GM12878 (cell line): Measurements from ENCODE around the gene LRRIQ1. TPM values are rescaled to one million over a fixed set of nuclear protein-coding genes. Genes with fewer than 3 reads are reported as not detected.

Experiments
- ATAC-seq: fragments of 200-7000 bp; cut with Tn5 transposase; 3 replicates; pipeline ENCODE4 v1.9.1; 2020; ENCODE audit warnings: mild to moderate bottlenecking, moderate library complexity
- BruUV-seq: library from RNA; stranded (reverse); fragments of 400-500 nt; replicated peaks from 2 replicates; lab custom pipeline; 2021; lab: Mats Ljungman, UMichigan
- CTCF ChIA-PET: fragments of 300-600 bp; sonication (Branson Sonifier 250); formaldehyde crosslinking; extraction: SDS; loops from one replicate; lab custom pipeline; 2021; ENCODE audit warnings: inconsistent platforms; lab: Yijun Ruan, JAX
- POLR2A ChIA-PET: fragments of 350-600 bp; formaldehyde crosslinking; extraction: SDS; loops from one replicate; lab custom pipeline; 2021; ENCODE audit warnings: inconsistent platforms; lab: Charles Lee
- RAD21 ChIA-PET: fragments of 300-600 bp; sonication (Branson Sonifier 250); formaldehyde crosslinking; loops from one replicate; lab custom pipeline; 2023; ENCODE audit warnings: antibody characterized with exemption; ENCODE audit not compliant: unreplicated experiment; lab: Charles Lee
- SMC1A ChIA-PET: fragments of 300-600 bp; sonication (Branson Sonifier 250); formaldehyde crosslinking; loops from one replicate; lab custom pipeline; 2023; ENCODE audit not compliant: unreplicated experiment, uncharacterized antibody; lab: Charles Lee
- DNase-seq: peaks from one replicate; pipeline ENCODE4 v3.0.0-alpha.2; 2011; ENCODE audit warnings: low read depth, low spot score
- FAIRE-seq: peaks from 3 replicates; lab custom pipeline; 2011; peaks lifted over from hg19 to GRCh38; lab: Jason Lieb, UNC
- H2AFZ ChIP-seq: 2 replicates; pipeline ENCODE4 v1.6.0; 2011; ENCODE audit warnings: low read depth, low read length, control low read depth; ENCODE audit not compliant: control insufficient read depth
- H3K27ac ChIP-seq: 2 replicates; pipeline ENCODE4 v1.5.1; 2011; ENCODE audit warnings: control low read depth; ENCODE audit not compliant: control insufficient read depth, insufficient read depth
- H3K27me3 ChIP-seq, 2 experiments: replicated peaks in 1 of 2; 2 replicates each; pipeline versions ENCODE4 v1.6.0 to v1.6.1; 2011; ENCODE audit warnings: low read length in 1 of 2; ENCODE audit not compliant: control insufficient read depth in 2 of 2, insufficient read depth in 2 of 2
- H3K36me3 ChIP-seq, 2 experiments: 2 replicates each; pipeline ENCODE4 v1.5.1; 2011; ENCODE audit warnings: low read length in 1 of 2; ENCODE audit not compliant: control insufficient read depth in 2 of 2, insufficient read depth in 2 of 2
- H3K4me1 ChIP-seq: 2 replicates; pipeline ENCODE4 v1.6.1; 2011; ENCODE audit warnings: mild to moderate bottlenecking, low read length, moderate library complexity, mixed read lengths; ENCODE audit not compliant: control insufficient read depth, insufficient read depth
- H3K4me2 ChIP-seq: 2 replicates; pipeline ENCODE4 v1.6.0; 2011; ENCODE audit warnings: control low read depth; ENCODE audit not compliant: control insufficient read depth, insufficient read depth
- H3K4me3 ChIP-seq: fragments of 200-600 bp; sonication (generic); 2 replicates; pipeline ENCODE4 v1.5.1; 2016
- H3K79me2 ChIP-seq: 2 replicates; pipeline ENCODE4 v1.6.0; 2011; ENCODE audit warnings: low read length; ENCODE audit not compliant: control insufficient read depth, insufficient read depth
- H3K9ac ChIP-seq: 2 replicates; pipeline ENCODE4 v1.8.0; 2011; ENCODE audit warnings: low read length, control low read depth, mixed read lengths; ENCODE audit not compliant: control insufficient read depth, insufficient read depth
- H3K9me3 ChIP-seq: replicated peaks from 3 replicates; pipeline ENCODE4 v1.5.1; 2011; ENCODE audit warnings: mild to moderate bottlenecking, low read length; ENCODE audit not compliant: control insufficient read depth, insufficient read depth
- H4K20me1 ChIP-seq: 2 replicates; pipeline ENCODE4 v1.6.0; 2011; ENCODE audit not compliant: control insufficient read depth, insufficient read depth
- CEBPZ ChIP-seq: fragments of 150-350 bp; IDR thresholded peaks from 2 replicates; pipeline ENCODE4 v1.6.1; 2016; ENCODE audit warnings: low read depth, low read length
- PKNOX1 ChIP-seq: fragments of 450-650 bp; IDR thresholded peaks from 2 replicates; pipeline ENCODE4 v1.6.1; 2016; ENCODE audit warnings: mild to moderate bottlenecking
- RELA ChIP-seq: fragments of 450-650 bp; IDR thresholded peaks from 2 replicates; pipeline ENCODE4 v1.8.0; 2014; ENCODE audit warnings: borderline replicate concordance; ENCODE audit not compliant: partially characterized antibody
- SIX5 ChIP-seq: IDR thresholded peaks from 2 replicates; pipeline ENCODE4 v1.6.1; 2011; ENCODE audit warnings: mild to moderate bottlenecking, low read depth, low read length, moderate library complexity; ENCODE audit not compliant: severe bottlenecking
- STAT3 ChIP-seq: IDR thresholded peaks from 2 replicates; pipeline ENCODE4 v1.6.1; 2011; ENCODE audit warnings: low read depth, low read length, improper control_type of control experiment
- TCF12 ChIP-seq: IDR thresholded peaks from 2 replicates; pipeline ENCODE4 v1.6.1; 2011; ENCODE audit warnings: low read depth, mild to moderate bottlenecking, low read length
- ZNF384 ChIP-seq: IDR thresholded peaks from 2 replicates; pipeline ENCODE4 v1.6.1; 2012; ENCODE audit warnings: low read depth, mild to moderate bottlenecking, low read length, improper control_type of control experiment, borderline replicate concordance
- ZSCAN29 ChIP-seq: fragments of 450-650 bp; IDR thresholded peaks from 2 replicates; pipeline ENCODE4 v1.6.1; 2017; ENCODE audit warnings: mild to moderate bottlenecking, moderate library complexity
- WGBS: methylation state at CpG from one replicate; pipeline ENCODE4 v1.1.6; 2016; ENCODE audit warnings: low lambda C conversion rate; ENCODE audit not compliant: insufficient replicate concordance, insufficient coverage; ENCODE audit errors: missing lambda C conversion rate; 5-methylcytosine and 5-hydroxymethylcytosine counted together
- in situ Hi-C: fragments of 300-500 bp; cut with MboI; formaldehyde crosslinking; loops from 9 replicates; pipeline ENCODE4 v1.14.3; 2018; ENCODE audit warnings: mixed read lengths
- intact Hi-C: fragments of 100-400 bp; cut with micrococcal nuclease; formaldehyde crosslinking; loops from one replicate; pipeline ENCODE4 v1.14.2; 2022; ENCODE audit not compliant: unreplicated experiment
- polyA plus RNA-seq, 11 experiments: library from polyadenylated mRNA; depleted of rRNA in 4 of 11; unstranded in 6 of 11; stranded (reverse) in 5 of 11; fragments of >200 nt; fragmentation: Nextera tagmentation in 4 of 11; fragmentation: Illumina TruSeq in 1 of 11; extraction: Ambion mirVana in 4 of 11; extraction: Trizol in 1 of 11; gene quantifications; 1 replicate in 1 of 11; 2 replicates in 10 of 11; pipeline versions ENCODE4 v1.2.1 to v1.2.3, GENCODE V29; 2011 to 2016; ENCODE audit warnings: inconsistent platforms in 2 of 11, missing spikeins in 2 of 11, low read depth in 1 of 11
- total RNA-seq, 4 experiments: library from RNA; depleted of rRNA in 3 of 4; stranded (reverse); fragments of >200 nt in 3 of 4; fragmentation: Illumina TruSeq in 1 of 4; extraction: Trizol in 1 of 4; gene quantifications; 2 replicates each; pipeline versions ENCODE4 v1.2.1 to v1.2.3, GENCODE V29; 2013 to 2021

LRRIQ1 gene
- total and polyA plus RNA-seq, 10 of the 15 experiments (the other 5 are each of a cell fraction or from before 2014, with no cell fraction given) = 0.14 to 0.45 (median 0.37) TPM; not detected in 4

- no peak for TF ChIP-seq CEBPZ
- no peak for TF ChIP-seq ZSCAN29
- no peak for TF ChIP-seq PKNOX1
- TF ChIP-seq ZNF384 = no peak
- TF ChIP-seq SIX5 = no peak
- no peak for TF ChIP-seq TCF12
Observed at GRCh38 chr12:85186236-85186635, 150.1 kb downstream of the LRRIQ1 start (continued).

GRCh38 chr12:85188619-85189018 is 152.5 kb downstream of the LRRIQ1 start:
- H3K4me2 ChIP-seq = no peak overlapping the region
- CTCF ChIA-PET = no interaction called here
- POLR2A ChIA-PET = no interaction called here
- H3K27ac ChIP-seq = no peak overlapping the region
- WGBS = 74% methylated on average over 3 of the region's 3 CpGs
- intact Hi-C loops (no loop called here), in situ Hi-C loops (no loop called here)
- no peak overlapping the region for H3K4me3 ChIP-seq
- no peaks in the 10 kb centered on the region for H4K20me1 ChIP-seq
- FAIRE-seq (no peak), ATAC-seq (no peak), DNase-seq (no peak)
- no peaks in the 10 kb centered on the region for H3K9me3 ChIP-seq
- no peak overlapping the region for H3K9ac ChIP-seq
- no peaks in the 10 kb centered on the region for H3K4me1 ChIP-seq
- RAD21 ChIA-PET = no interaction called here
- H2AFZ ChIP-seq = no peak overlapping the region
- no peak for TF ChIP-seq STAT3
- no peak for TF ChIP-seq RELA
- no peaks in the 10 kb centered on the region for H3K36me3 ChIP-seq
- no peaks in the 10 kb centered on the region for H3K27me3 ChIP-seq
- SMC1A ChIA-PET = no interaction called here
- BruUV-seq = no TSS peak
- H3K79me2 ChIP-seq = no peaks in the 10 kb centered on the region
